Sigmoid colon (tissue), 7 donors: ENCODE data around the gene GJB2. TPM values are rescaled to one million over a fixed set of nuclear protein-coding genes. Genes with fewer than 3 reads are reported as not detected.

Experiments used
- DNase-seq: peaks from one replicate; pipeline ENCODE4 v3.0.0-alpha.2; 2019
- H3K27ac ChIP-seq, 4 donors: fragments of 200-600 bp; sonication (generic); one replicate each; pipeline ENCODE4 v1.5.1; 2016 to 2019; ENCODE audit warnings: mild to moderate bottlenecking in 1 of 4
- H3K27me3 ChIP-seq, 3 donors: fragments of 200-600 bp; sonication (generic); one replicate each; pipeline ENCODE4 v1.5.1; 2019; ENCODE audit warnings: mild to moderate bottlenecking in 1 of 3
- H3K36me3 ChIP-seq, 4 donors: fragments of 200-600 bp; sonication (generic); one replicate each; pipeline ENCODE4 v1.5.1; 2016 to 2019
- H3K4me1 ChIP-seq, 4 donors: fragments of 200-600 bp; sonication (generic); one replicate each; pipeline ENCODE4 v1.5.1; 2017 to 2019
- H3K4me3 ChIP-seq, 4 donors: fragments of 200-600 bp; sonication (generic); one replicate each; pipeline ENCODE4 v1.5.1; 2017 to 2019; ENCODE audit warnings: mild to moderate bottlenecking in 2 of 4, moderate library complexity in 1 of 4
- H3K9me3 ChIP-seq, 4 donors: fragments of 200-600 bp in 3 of 4; sonication (generic) in 3 of 4; one replicate each; pipeline versions ENCODE4 v1.5.1 to v1.6.1; 2013 to 2019
- CTCF ChIP-seq, 4 experiments: fragments of 450-650 bp in 3 of 4; fragments of 200-600 bp in 1 of 4; IDR thresholded peaks; one replicate each; pipeline ENCODE4 v1.5.1; 2016 to 2019; ENCODE audit warnings: antibody characterized with exemption in 4 of 4, mild to moderate bottlenecking in 3 of 4, moderate library complexity in 2 of 4
- EP300 ChIP-seq, 4 donors: sonication (generic); formaldehyde crosslinking; IDR thresholded peaks; one replicate each; pipeline ENCODE4 v1.6.1; 2017; ENCODE audit warnings: antibody characterized with exemption in 4 of 4
- POLR2A ChIP-seq, 2 donors: fragments of 450-650 bp; IDR thresholded peaks; one replicate each; pipeline ENCODE4 v1.6.1; 2016; ENCODE audit warnings: antibody characterized with exemption in 2 of 2, mild to moderate bottlenecking in 2 of 2, moderate library complexity in 2 of 2
- POLR2AphosphoS5 ChIP-seq, 4 donors: sonication (generic); formaldehyde crosslinking; IDR thresholded peaks; one replicate each; pipeline ENCODE4 v1.6.1; 2017; ENCODE audit warnings: antibody characterized with exemption in 4 of 4
- WGBS, 2 donors: extraction: QIAGEN DNeasy Blood & Tissue Kit; methylation state at CpG; one replicate each; pipeline ENCODE4 v1.1.7; 2013; 5-methylcytosine and 5-hydroxymethylcytosine counted together
- intact Hi-C: fragments of 100-400 bp; cut with DNase I; formaldehyde crosslinking; loops from one replicate; pipeline ENCODE4 v1.15.1; 2023
- polyA plus RNA-seq, 3 donors: library from polyadenylated mRNA; stranded (reverse); fragments of 200-250 nt; gene quantifications; one replicate each; pipeline ENCODE4 v1.2.3, GENCODE V29; 2013
- total RNA-seq, 4 donors: library from RNA; depleted of rRNA; stranded (reverse); fragments of >200 nt; gene quantifications; one replicate each; pipeline ENCODE4 v1.1.0, GENCODE V29; 2016
- donor health status: healthy with polysubstance abuse.
- donor health status: Bipolar disorder and iron deficiency.
- donor health status: healthy.

The GJB2 gene
- total and polyA plus RNA-seq, 7 donors: 0.49 to 25.9 (median 7.3) TPM; not detected in 3

GRCh38 chr13:20190481-20191310 lies 2.0 kb downstream of the GJB2 start:
- intact Hi-C loops: loop anchor here (10.0 kb wide), 1 partner anchor 294 kb away; no protein-coding TSS in a partner anchor
- H3K4me1 ChIP-seq: peaks cover 0 to 24% (median 24%) of the 10 kb centered on the region in 4 donors
- H3K27me3 ChIP-seq: peaks cover 36 to 73% (median 43%) of the 10 kb centered on the region in 3 donors
- TF ChIP-seq CTCF (IDR thresholded peaks at IDR 0.05) (no peak), POLR2AphosphoS5 (IDR thresholded peaks at IDR 0.05) (no peak), EP300 (IDR thresholded peaks at IDR 0.05) (no peak), POLR2A (IDR thresholded peaks at IDR 0.05) (no peak)
- H3K9me3 ChIP-seq: no peaks in the 10 kb centered on the region
- H3K36me3 ChIP-seq: no peaks in the 10 kb centered on the region
- no peak for DNase-seq
- H3K4me3 ChIP-seq: no peak overlapping the region
- 48 to 78% methylated on average over 16 of the region's 16 CpGs for WGBS, 2 donors
- H3K27ac ChIP-seq: no peak overlapping the region

DNA sequence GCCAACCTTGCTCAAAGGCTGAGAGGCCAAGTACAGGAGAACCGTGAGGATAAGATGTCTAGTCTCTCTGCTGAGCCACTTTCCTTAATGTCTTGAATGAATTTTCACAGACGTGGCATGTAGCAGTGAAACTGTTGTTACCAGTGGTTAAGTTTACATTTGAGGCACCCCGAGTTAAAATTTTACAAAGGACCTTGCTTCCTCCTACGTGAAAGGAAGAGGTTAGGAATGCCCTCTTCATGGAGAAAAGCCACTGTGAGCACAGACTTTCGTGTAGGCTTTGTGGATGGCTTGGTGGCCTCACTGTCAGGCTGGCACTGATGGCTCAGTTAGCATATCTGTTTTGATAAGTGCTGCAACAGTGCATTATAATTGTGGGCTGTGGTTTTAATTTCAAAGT lies 2.7 kb downstream of the GJB2 start:
- intact Hi-C loops: loop anchor here (10.0 kb wide), 1 partner anchor 295 kb away; no protein-coding TSS in a partner anchor
- no peaks in the 10 kb centered on the region for H3K9me3 ChIP-seq
- peaks cover 30 to 69% (median 37%) of the 10 kb centered on the region in 3 donors for H3K27me3 ChIP-seq
- H3K36me3 ChIP-seq: no peaks in the 10 kb centered on the region
- peaks cover 0 to 24% (median 24%) of the 10 kb centered on the region in 4 donors for H3K4me1 ChIP-seq
- no peak for TF ChIP-seq EP300 (IDR thresholded peaks at IDR 0.05)
- TF ChIP-seq POLR2AphosphoS5 (IDR thresholded peaks at IDR 0.05): no peak
- TF ChIP-seq POLR2A (IDR thresholded peaks at IDR 0.05): no peak
- no peak for TF ChIP-seq CTCF (IDR thresholded peaks at IDR 0.05)
- H3K27ac ChIP-seq: no peak overlapping the region
- no peak overlapping the region for H3K4me3 ChIP-seq
- no peak for DNase-seq
- WGBS, 2 donors: 16 to 58% methylated on average over 5 of the region's 5 CpGs

GRCh38 chr13:20188667-20189553 lies 3.8 kb downstream of the GJB2 start:
- no peak overlapping the region for H3K27ac ChIP-seq
- peaks cover 0 to 22% (median 20%) of the 10 kb centered on the region in 4 donors for H3K4me1 ChIP-seq
- no peak for DNase-seq
- H3K36me3 ChIP-seq: no peaks in the 10 kb centered on the region
- intact Hi-C loops: loop anchor here (10.0 kb wide), 1 partner anchor 516 kb away; the partner anchor contains the start of gene IL17D
- TF ChIP-seq CTCF (IDR thresholded peaks at IDR 0.05) (no peak), EP300 (IDR thresholded peaks at IDR 0.05) (no peak), POLR2A (IDR thresholded peaks at IDR 0.05) (no peak), POLR2AphosphoS5 (IDR thresholded peaks at IDR 0.05) (no peak)
- 78 to 79% methylated on average over 28 of the region's 28 CpGs for WGBS, 2 donors
- H3K4me3 ChIP-seq: no peak overlapping the region
- H3K9me3 ChIP-seq: no peaks in the 10 kb centered on the region
- peaks cover 20 to 61% (median 25%) of the 10 kb centered on the region in 3 donors for H3K27me3 ChIP-seq

DNA sequence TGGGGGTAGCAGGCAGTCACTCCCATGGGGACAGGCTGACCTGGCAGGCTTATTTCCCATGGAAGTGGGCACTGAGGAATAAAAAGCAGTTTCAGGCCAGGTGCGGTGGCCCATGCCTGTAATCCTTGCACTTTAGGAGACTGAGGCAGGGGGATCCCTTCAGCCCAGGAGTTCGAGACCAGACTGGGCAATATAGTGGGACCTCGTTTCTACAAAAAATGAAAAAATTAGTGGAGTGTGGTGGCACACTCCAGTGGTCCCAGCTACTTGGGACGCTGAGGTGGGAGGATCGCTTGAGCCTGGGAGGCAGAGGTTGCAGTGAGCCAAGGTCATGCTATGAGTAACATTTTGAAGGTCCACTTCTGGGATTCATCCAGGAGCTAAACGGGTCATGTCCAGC lies 6.0 kb downstream of the GJB2 start:
- WGBS, 2 donors: 74 to 83% methylated on average over 6 of the region's 6 CpGs
- Histone ChIP-seq H3K4me1 (peaks cover 0 to under 1% (median 0%) of the 10 kb centered on the region in 4 donors), H3K36me3 (no peaks in the 10 kb centered on the region), H3K27me3 (peaks cover 3 to 43% (median 6%) of the 10 kb centered on the region in 3 donors), H3K9me3 (no peaks in the 10 kb centered on the region), H3K27ac (no peak overlapping the region), H3K4me3 (no peak overlapping the region)
- TF ChIP-seq POLR2A (IDR thresholded peaks at IDR 0.05): no peak
- TF ChIP-seq CTCF (IDR thresholded peaks at IDR 0.05): no peak
- no peak for TF ChIP-seq EP300 (IDR thresholded peaks at IDR 0.05)
- no peak for TF ChIP-seq POLR2AphosphoS5 (IDR thresholded peaks at IDR 0.05)
- intact Hi-C loops: loop anchor here (10.0 kb wide), 1 partner anchor 518 kb away; the partner anchor contains the start of gene IL17D
- DNase-seq: no peak
